RWPE2 (cell line): ENCODE data around the gene BLNK.

Experiments
- ATAC-seq: fragments of 200-7000 bp; cut with Tn5 transposase; 3 replicates; pipeline ENCODE4 v1.9.1; 2021; ENCODE audit warnings: low read depth
- DNase-seq: peaks from one replicate; pipeline ENCODE4 v3.0.0-alpha.2; 2020; ENCODE audit warnings: low spot score
- H3K27ac ChIP-seq: fragments of 450-650 bp; 2 replicates; pipeline ENCODE4 v1.5.1; 2017; ENCODE audit warnings: mild to moderate bottlenecking; ENCODE audit not compliant: poor library complexity, severe bottlenecking
- H3K27me3 ChIP-seq: fragments of 250-450 bp; sonication (Bioruptor Pico); 2 replicates; pipeline ENCODE4 v1.5.1; 2021; ENCODE audit warnings: mild to moderate bottlenecking, moderate library complexity; ENCODE audit not compliant: insufficient read depth, poor library complexity, severe bottlenecking
- H3K36me3 ChIP-seq: fragments of 250-450 bp; sonication (Bioruptor Pico); 2 replicates; pipeline ENCODE4 v1.5.1; 2020; ENCODE audit warnings: low read depth, mild to moderate bottlenecking, moderate library complexity
- H3K4me1 ChIP-seq: fragments of 250-450 bp; sonication (Bioruptor Pico); 2 replicates; pipeline ENCODE4 v1.5.1; 2021; ENCODE audit warnings: mild to moderate bottlenecking, moderate library complexity; ENCODE audit not compliant: insufficient read depth, poor library complexity, severe bottlenecking
- H3K4me3 ChIP-seq: fragments of 250-450 bp; sonication (Bioruptor Pico); 2 replicates; pipeline ENCODE4 v1.5.1; 2021; ENCODE audit warnings: mild to moderate bottlenecking, moderate library complexity; ENCODE audit not compliant: severe bottlenecking
- H3K9me3 ChIP-seq: fragments of 250-450 bp; sonication (Bioruptor Pico); 2 replicates; pipeline ENCODE4 v1.5.1; 2021; ENCODE audit warnings: mild to moderate bottlenecking, moderate library complexity; ENCODE audit not compliant: severe bottlenecking
- CTCF ChIP-seq: fragments of 450-650 bp; IDR thresholded peaks from one replicate; pipeline ENCODE4 v1.5.1; 2017; ENCODE audit warnings: mild to moderate bottlenecking, moderate library complexity; ENCODE audit not compliant: poor library complexity, severe bottlenecking

The BLNK gene

GRCh38 chr10:96283351-96283750 lies 12.0 kb upstream of the BLNK start:
- no peaks in the 10 kb centered on the region for H3K27me3 ChIP-seq
- DNase-seq (no peak), ATAC-seq (no peak)
- H3K36me3 ChIP-seq = no peaks in the 10 kb centered on the region
- H3K27ac ChIP-seq = no peak overlapping the region
- TF ChIP-seq CTCF = no peak
- peaks cover 20% of the 10 kb centered on the region for H3K4me1 ChIP-seq
- H3K9me3 ChIP-seq = no peaks in the 10 kb centered on the region
- no peak overlapping the region for H3K4me3 ChIP-seq

- Histone ChIP-seq H3K4me3 (no peak overlapping the region), H3K4me1 (peaks cover 18% of the 10 kb centered on the region), H3K36me3 (no peaks in the 10 kb centered on the region), H3K9me3 (no peaks in the 10 kb centered on the region), H3K27me3 (no peaks in the 10 kb centered on the region), H3K27ac (no peak overlapping the region)
- peak; percentile 35; the same call in 1 of the 3 replicates for ATAC-seq
- no peak for DNase-seq
- TF ChIP-seq CTCF = no peak
Measured at GRCh38 chr10:96281444-96282029, 10.2 kb upstream of the BLNK start.

GRCh38 chr10:96280859-96281258 lies 9.5 kb upstream of the BLNK start:
- H3K36me3 ChIP-seq = no peaks in the 10 kb centered on the region
- no peaks in the 10 kb centered on the region for H3K27me3 ChIP-seq
- TF ChIP-seq CTCF = no peak
- H3K27ac ChIP-seq = peak overlapping the region; percentile 15
- no peaks in the 10 kb centered on the region for H3K9me3 ChIP-seq
- ATAC-seq = peak; percentile 83
- H3K4me1 ChIP-seq = peaks cover 25% of the 10 kb centered on the region
- peak; percentile 68 for DNase-seq
- H3K4me3 ChIP-seq = no peak overlapping the region

- DNase-seq = no peak
- Histone ChIP-seq H3K4me3 (no peak overlapping the region), H3K36me3 (no peaks in the 10 kb centered on the region), H3K9me3 (no peaks in the 10 kb centered on the region), H3K4me1 (peaks cover 25% of the 10 kb centered on the region), H3K27ac (no peak overlapping the region), H3K27me3 (no peaks in the 10 kb centered on the region)
- no peak for ATAC-seq
- no peak for TF ChIP-seq CTCF
Measured at GRCh38 chr10:96279191-96279641, 7.8 kb upstream of the BLNK start.

GRCh38 chr10:96276831-96277230 lies 5.5 kb upstream of the BLNK start:
- DNase-seq (no peak), ATAC-seq (peak; percentile 77)
- Histone ChIP-seq H3K27me3 (no peaks in the 10 kb centered on the region), H3K4me1 (peaks cover 25% of the 10 kb centered on the region), H3K36me3 (no peaks in the 10 kb centered on the region), H3K27ac (no peak overlapping the region), H3K9me3 (no peaks in the 10 kb centered on the region), H3K4me3 (no peak overlapping the region)
- no peak for TF ChIP-seq CTCF
